DOHH2 (cell line): ENCODE results near the gene PELI2.

ENCODE experiments used
- EZH2phosphoT487 ChIP-seq: fragments of 200-600 bp; sonication (generic); IDR thresholded peaks from 2 replicates; pipeline ENCODE4 v1.6.1; 2017; ENCODE audit warnings: borderline replicate concordance, mild to moderate bottlenecking, antibody characterized with exemption, low read length, moderate library complexity, mixed read lengths
- TF ChIP-seq, protein P1 (sequence below): fragments of 200-600 bp; sonication (generic); IDR thresholded peaks from one replicate; pipeline ENCODE4 v1.5.1; 2014; ENCODE audit warnings: antibody characterized with exemption, mild to moderate bottlenecking, low read depth, low read length; ENCODE audit not compliant: poor library complexity, severe bottlenecking

GRCh38 chr14:56143025-56143424 lies 24.8 kb downstream of the PELI2 start:
- TF ChIP-seq, protein P1, sequence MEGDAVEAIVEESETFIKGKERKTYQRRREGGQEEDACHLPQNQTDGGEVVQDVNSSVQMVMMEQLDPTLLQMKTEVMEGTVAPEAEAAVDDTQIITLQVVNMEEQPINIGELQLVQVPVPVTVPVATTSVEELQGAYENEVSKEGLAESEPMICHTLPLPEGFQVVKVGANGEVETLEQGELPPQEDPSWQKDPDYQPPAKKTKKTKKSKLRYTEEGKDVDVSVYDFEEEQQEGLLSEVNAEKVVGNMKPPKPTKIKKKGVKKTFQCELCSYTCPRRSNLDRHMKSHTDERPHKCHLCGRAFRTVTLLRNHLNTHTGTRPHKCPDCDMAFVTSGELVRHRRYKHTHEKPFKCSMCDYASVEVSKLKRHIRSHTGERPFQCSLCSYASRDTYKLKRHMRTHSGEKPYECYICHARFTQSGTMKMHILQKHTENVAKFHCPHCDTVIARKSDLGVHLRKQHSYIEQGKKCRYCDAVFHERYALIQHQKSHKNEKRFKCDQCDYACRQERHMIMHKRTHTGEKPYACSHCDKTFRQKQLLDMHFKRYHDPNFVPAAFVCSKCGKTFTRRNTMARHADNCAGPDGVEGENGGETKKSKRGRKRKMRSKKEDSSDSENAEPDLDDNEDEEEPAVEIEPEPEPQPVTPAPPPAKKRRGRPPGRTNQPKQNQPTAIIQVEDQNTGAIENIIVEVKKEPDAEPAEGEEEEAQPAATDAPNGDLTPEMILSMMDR: no peak
- TF ChIP-seq EZH2phosphoT487: no peak
